K562 (cell line): ENCODE data around the gene OPA3. TPM values are rescaled to one million over a fixed set of nuclear protein-coding genes. Genes with fewer than 3 reads are reported as not detected.
A peak's percentile ranks its signal among the peaks of the same experiment; 100 is the strongest.

Experiments used
- CEBPG ChIP-seq, 3 experiments: fragments of 200-800 bp in 1 of 3; sonication (Bioruptor generic) in 1 of 3; sonication (generic) in 1 of 3; formaldehyde crosslinking in 1 of 3; IDR thresholded peaks in 2 of 3; conservative IDR thresholded peaks in 1 of 3; 2 replicates each; pipeline versions ENCODE4 v1.6.1 to v1.8.0; 2016 to 2022; ENCODE audit warnings: missing compliant biosample characterization in 2 of 3, missing genetic modification characterization in 2 of 3, mild to moderate bottlenecking in 1 of 3, missing genetic modification reagents in 1 of 3
- EZH2 ChIP-seq: IDR thresholded peaks from 2 replicates; pipeline ENCODE4 v1.6.1; 2012; ENCODE audit warnings: low read depth, mild to moderate bottlenecking, inconsistent platforms, low read length, borderline replicate concordance
- FOXA3 ChIP-seq, 2 experiments: fragments of 450-650 bp in 1 of 2; sonication (generic) in 1 of 2; formaldehyde crosslinking; IDR thresholded peaks in 1 of 2; conservative IDR thresholded peaks in 1 of 2; 2 replicates each; pipeline versions ENCODE4 v1.4.0 to v1.8.0; 2020 to 2022; ENCODE audit warnings: mild to moderate bottlenecking in 2 of 2, missing genetic modification reagents in 1 of 2
- HEY1 ChIP-seq: fragments of 250-450 bp; sonication (Bioruptor Pico); IDR thresholded peaks from 2 replicates; pipeline ENCODE4 v1.5.0; 2020; ENCODE audit warnings: mild to moderate bottlenecking, moderate library complexity, borderline replicate concordance
- HMGN3 ChIP-seq: IDR thresholded peaks from 2 replicates; pipeline ENCODE4 v1.6.1; 2011; ENCODE audit warnings: borderline replicate concordance, low read depth, mild to moderate bottlenecking, mixed read lengths, low read length; ENCODE audit not compliant: insufficient read length; ENCODE audit errors: extremely low read depth
- HNRNPH1 ChIP-seq: fragments of 200-400 bp; formaldehyde crosslinking; optimal IDR thresholded peaks from 2 replicates; pipeline ENCODE3; 2017; ENCODE audit warnings: low read depth, mild to moderate bottlenecking, low read length, moderate library complexity
- KDM4B ChIP-seq, 2 experiments: fragments of 450-650 bp in 1 of 2; sonication (generic) in 1 of 2; IDR thresholded peaks; 2 replicates each; pipeline ENCODE4 v1.6.1; 2016 to 2017; ENCODE audit warnings: borderline replicate concordance in 2 of 2, antibody characterized with exemption in 1 of 2, low read depth in 1 of 2, mild to moderate bottlenecking in 1 of 2
- KLF16 ChIP-seq: IDR thresholded peaks from 2 replicates; pipeline ENCODE4 v1.6.1; 2016; ENCODE audit warnings: antibody characterized with exemption
- MEF2A ChIP-seq: IDR thresholded peaks from 2 replicates; pipeline ENCODE4 v1.6.1; 2011; ENCODE audit warnings: low read depth, mild to moderate bottlenecking, low read length, moderate library complexity; ENCODE audit not compliant: control insufficient read depth
- NCOA4 ChIP-seq: fragments of 450-650 bp; IDR thresholded peaks from 2 replicates; pipeline ENCODE4 v1.6.1; 2018; ENCODE audit warnings: mild to moderate bottlenecking; ENCODE audit not compliant: partially characterized antibody
- POLR2A ChIP-seq: fragments of 450-650 bp; conservative IDR thresholded peaks from 2 replicates; pipeline ENCODE4 v1.6.1; 2016
- SAP30 ChIP-seq: fragments of 200-600 bp; sonication (generic); IDR thresholded peaks from 2 replicates; pipeline ENCODE4 v1.6.1; 2012; ENCODE audit warnings: borderline replicate concordance, low read depth, mild to moderate bottlenecking, moderate library complexity, low read length, control low read depth, inconsistent platforms; ENCODE audit not compliant: insufficient read depth, poor library complexity, severe bottlenecking
- TEAD1 ChIP-seq, 2 experiments: fragments of 450-650 bp in 1 of 2; sonication (generic) in 1 of 2; formaldehyde crosslinking; IDR thresholded peaks; 2 replicates each; pipeline versions ENCODE4 v1.4.0 to v1.8.0; 2020 to 2022; ENCODE audit warnings: mild to moderate bottlenecking in 2 of 2, missing genetic modification reagents in 1 of 2
- XRCC5 ChIP-seq: fragments of 200-400 bp; formaldehyde crosslinking; IDR thresholded peaks from 2 replicates; pipeline ENCODE4 v1.6.1; 2017; ENCODE audit warnings: low read depth, mild to moderate bottlenecking, low read length
- ZFX ChIP-seq: sonication (generic); formaldehyde crosslinking; IDR thresholded peaks from 2 replicates; pipeline ENCODE4 v1.8.0; 2022; ENCODE audit warnings: mild to moderate bottlenecking, missing genetic modification reagents, moderate library complexity
- ZNF324 ChIP-seq: fragments of 250-450 bp; sonication (Bioruptor Pico); IDR thresholded peaks from 2 replicates; pipeline ENCODE4 v1.4.0; 2020; ENCODE audit warnings: mild to moderate bottlenecking
- polyA plus RNA-seq, 8 experiments: library from polyadenylated mRNA; depleted of rRNA in 4 of 8; stranded (reverse) in 5 of 8; unstranded in 3 of 8; fragments of >200 nt; fragmentation: Nextera tagmentation in 2 of 8; fragmentation: Illumina TruSeq in 1 of 8; extraction: Ambion mirVana in 2 of 8; extraction: Trizol in 1 of 8; gene quantifications; 2 replicates each; pipeline versions ENCODE4 v1.2.1 to v1.2.3, GENCODE V29; 2011 to 2014; ENCODE audit warnings: inconsistent platforms in 1 of 8, missing spikeins in 1 of 8
- total RNA-seq, 7 experiments: library from RNA; depleted of rRNA in 6 of 7; stranded (reverse); fragments of >200 nt in 6 of 7; fragmentation: Illumina TruSeq in 2 of 7; extraction: Trizol in 2 of 7; gene quantifications; 2 replicates each; pipeline versions ENCODE4 v1.2.1 to v1.2.3, GENCODE V29; 2011 to 2021; ENCODE audit warnings: low replicate concordance in 1 of 7
- TF ChIP-seq, protein P1 (sequence below), 2 experiments: IDR thresholded peaks; 2 replicates each; pipeline ENCODE4 v1.6.1; 2011; ENCODE audit warnings: borderline replicate concordance in 1 of 2, control low read depth in 1 of 2, low read depth in 1 of 2, low read length in 1 of 2, mild to moderate bottlenecking in 1 of 2, mixed read lengths in 1 of 2, moderate library complexity in 1 of 2; ENCODE audit not compliant: insufficient read depth in 1 of 2, insufficient read length in 1 of 2, poor library complexity in 1 of 2, severe bottlenecking in 1 of 2; ENCODE audit errors: extremely low read depth in 1 of 2
- TF ChIP-seq, protein P2 (sequence below), 3 experiments: fragments of 200-800 bp in 1 of 3; sonication (Bioruptor generic) in 1 of 3; sonication (generic) in 1 of 3; formaldehyde crosslinking in 1 of 3; IDR thresholded peaks; 2 replicates each; pipeline versions ENCODE4 v1.6.1 to v1.8.0; 2016 to 2022; ENCODE audit warnings: mild to moderate bottlenecking in 2 of 3, missing compliant biosample characterization in 2 of 3, missing genetic modification characterization in 2 of 3, missing genetic modification reagents in 1 of 3
- TF ChIP-seq, protein P3 (sequence below): fragments of 450-650 bp; formaldehyde crosslinking; IDR thresholded peaks from 2 replicates; pipeline ENCODE4 v1.4.0; 2022; ENCODE audit warnings: missing genetic modification characterization
- TF ChIP-seq, protein P4 (sequence below): sonication (generic); formaldehyde crosslinking; IDR thresholded peaks from 2 replicates; pipeline ENCODE4 v1.9.0; 2022; ENCODE audit warnings: mild to moderate bottlenecking, missing genetic modification reagents

Gene OPA3
- total and polyA plus RNA-seq, 9 of the 15 experiments (the other 6 are each of a cell fraction or from before 2014, with no cell fraction given) = 1.4 to 18.8 (median 9.0) TPM

DNA sequence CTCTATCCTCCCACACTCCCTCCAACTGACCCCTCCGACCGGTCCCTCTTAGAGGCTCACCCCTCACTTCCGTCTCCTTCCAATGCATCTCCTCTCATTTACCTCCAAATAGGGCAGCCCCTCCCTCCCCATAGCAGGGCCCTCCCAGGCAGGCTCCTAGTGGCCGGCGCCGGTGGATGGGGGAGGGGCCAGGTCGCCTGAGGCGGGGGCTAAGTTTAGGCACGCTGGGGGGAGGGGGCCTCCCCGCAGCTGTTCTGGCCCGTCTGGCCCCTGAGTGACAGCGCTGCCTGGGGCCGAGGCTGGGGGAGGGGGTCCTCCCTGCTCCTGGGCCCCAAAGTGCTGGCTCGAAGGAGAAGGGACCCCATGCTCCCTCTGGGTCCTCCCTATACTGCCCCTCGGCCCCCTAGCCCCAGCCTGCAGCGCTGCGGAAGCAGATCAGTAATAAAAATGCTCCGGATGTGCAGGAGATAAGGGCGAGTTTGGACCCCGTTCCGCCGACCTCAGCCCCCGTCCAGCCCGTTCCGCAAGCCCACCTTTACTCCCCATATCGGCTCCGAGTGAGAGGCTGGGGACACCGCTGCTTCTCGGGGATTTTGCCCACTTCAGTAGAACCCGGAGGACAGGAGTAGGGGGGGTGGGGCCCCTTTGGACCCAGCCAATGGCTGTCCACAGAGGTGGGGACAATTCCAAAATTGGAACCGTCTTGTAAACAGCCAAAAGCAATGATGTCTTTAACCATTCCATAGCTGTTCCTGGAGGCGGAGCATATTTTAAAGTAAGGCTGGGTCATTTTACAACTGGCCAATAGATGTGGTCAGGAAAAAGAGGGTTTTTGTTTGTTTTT, 91.8 kb downstream of the OPA3 start (continued):
- TF ChIP-seq, protein P1, sequence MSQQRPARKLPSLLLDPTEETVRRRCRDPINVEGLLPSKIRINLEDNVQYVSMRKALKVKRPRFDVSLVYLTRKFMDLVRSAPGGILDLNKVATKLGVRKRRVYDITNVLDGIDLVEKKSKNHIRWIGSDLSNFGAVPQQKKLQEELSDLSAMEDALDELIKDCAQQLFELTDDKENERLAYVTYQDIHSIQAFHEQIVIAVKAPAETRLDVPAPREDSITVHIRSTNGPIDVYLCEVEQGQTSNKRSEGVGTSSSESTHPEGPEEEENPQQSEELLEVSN (IDR thresholded peaks at IDR 0.05; ENCODE audit: borderline replicate concordance in 1 of 2, extremely low read depth in 1 of 2, insufficient read depth in 1 of 2, insufficient read length in 1 of 2, low read depth in 1 of 2, low read length in 1 of 2, poor library complexity in 1 of 2, severe bottlenecking in 1 of 2) = peak in 1 of 2 experiments; percentile 10
- TF ChIP-seq HEY1 (CRISPR knock-in tag) (peak; percentile 19; the same call in 1 of the 2 replicates), MEF2A (peak; percentile 28; the same call in 1 of the 2 replicates), EZH2 (no peak), ZNF324 (CRISPR knock-in tag) (no peak), KLF16 (no peak), HMGN3 (no peak), ZFX (CRISPR knock-in tag) (peak; percentile 59), NCOA4 (no peak), POLR2A (peak; percentile 77), SAP30 (peak; percentile 59), CEBPG (CRISPR knock-in tag; IDR thresholded peaks at IDR 0.05) (no peak), CEBPG (tag; conservative IDR thresholded peaks at IDR 0.05 in 1 of 2, IDR thresholded peaks at IDR 0.05 in 1 of 2) (no peak), TEAD1 (CRISPR knock-in tag; IDR thresholded peaks at IDR 0.05) (0 out of 4 replicates have a peak, but pooled peaks of 1 of the 2 experiments have one; percentile 63), KDM4B (IDR thresholded peaks at IDR 0.05; ENCODE audit: borderline replicate concordance in 2 of 2, low read depth in 1 of 2) (peak in 1 of 2 experiments; percentile 33; a peak in 1 of 4 replicates), XRCC5 (0 out of 2 replicates have a peak, but pooled peaks have one; percentile 51), FOXA3 (CRISPR knock-in tag; conservative IDR thresholded peaks at IDR 0.05 in 1 of 2, IDR thresholded peaks at IDR 0.05 in 1 of 2) (peak in 1 of 2 experiments; percentile 72; a peak in 1 of 4 replicates), HNRNPH1 (no peak)
- TF ChIP-seq, protein P2, sequence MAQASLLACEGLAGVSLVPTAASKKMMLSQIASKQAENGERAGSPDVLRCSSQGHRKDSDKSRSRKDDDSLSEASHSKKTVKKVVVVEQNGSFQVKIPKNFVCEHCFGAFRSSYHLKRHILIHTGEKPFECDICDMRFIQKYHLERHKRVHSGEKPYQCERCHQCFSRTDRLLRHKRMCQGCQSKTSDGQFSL (CRISPR knock-in tag; IDR thresholded peaks at IDR 0.05) = peak; percentile 85
- TF ChIP-seq, protein P2 (tag; IDR thresholded peaks at IDR 0.05) = no peak; a peak in 1 of 4 replicates
- TF ChIP-seq, protein P3, sequence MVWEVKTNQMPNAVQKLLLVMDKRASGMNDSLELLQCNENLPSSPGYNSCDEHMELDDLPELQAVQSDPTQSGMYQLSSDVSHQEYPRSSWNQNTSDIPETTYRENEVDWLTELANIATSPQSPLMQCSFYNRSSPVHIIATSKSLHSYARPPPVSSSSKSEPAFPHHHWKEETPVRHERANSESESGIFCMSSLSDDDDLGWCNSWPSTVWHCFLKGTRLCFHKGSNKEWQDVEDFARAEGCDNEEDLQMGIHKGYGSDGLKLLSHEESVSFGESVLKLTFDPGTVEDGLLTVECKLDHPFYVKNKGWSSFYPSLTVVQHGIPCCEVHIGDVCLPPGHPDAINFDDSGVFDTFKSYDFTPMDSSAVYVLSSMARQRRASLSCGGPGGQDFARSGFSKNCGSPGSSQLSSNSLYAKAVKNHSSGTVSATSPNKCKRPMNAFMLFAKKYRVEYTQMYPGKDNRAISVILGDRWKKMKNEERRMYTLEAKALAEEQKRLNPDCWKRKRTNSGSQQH (CRISPR knock-in tag) = no peak
- TF ChIP-seq, protein P4, sequence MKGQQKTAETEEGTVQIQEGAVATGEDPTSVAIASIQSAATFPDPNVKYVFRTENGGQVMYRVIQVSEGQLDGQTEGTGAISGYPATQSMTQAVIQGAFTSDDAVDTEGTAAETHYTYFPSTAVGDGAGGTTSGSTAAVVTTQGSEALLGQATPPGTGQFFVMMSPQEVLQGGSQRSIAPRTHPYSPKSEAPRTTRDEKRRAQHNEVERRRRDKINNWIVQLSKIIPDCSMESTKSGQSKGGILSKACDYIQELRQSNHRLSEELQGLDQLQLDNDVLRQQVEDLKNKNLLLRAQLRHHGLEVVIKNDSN (CRISPR knock-in tag) = peak; percentile 39; the same call in 1 of the 2 replicates
